SK-N-SH (cell line): ENCODE results near the gene MPPED2. TPM values are rescaled to one million over a fixed set of nuclear protein-coding genes. Genes with fewer than 3 reads are reported as not detected.

Experiments
- CTCF ChIA-PET: fragments of 300-600, 350-600 bp; formaldehyde crosslinking; extraction: SDS; loops from one replicate; lab custom pipeline; 2021; lab: Yijun Ruan, JAX
- POLR2A ChIA-PET: fragments of 350-600 bp; sonication (Branson Sonifier 250); formaldehyde crosslinking; extraction: SDS; loops from one replicate; lab custom pipeline; 2020; ENCODE audit warnings: antibody characterized with exemption, inconsistent platforms; lab: Yijun Ruan, JAX
- DNase-seq: peaks from one replicate; pipeline ENCODE4 v3.0.0; 2012
- H2AFZ ChIP-seq: fragments of 200-600 bp; sonication (generic); 2 replicates; pipeline ENCODE4 v1.8.1; 2016; ENCODE audit warnings: antibody characterized with exemption, mild to moderate bottlenecking, low read depth
- H3F3A ChIP-seq: fragments of 200-600 bp; sonication (generic); replicated peaks from 2 replicates; pipeline ENCODE3; 2016; ENCODE audit warnings: antibody characterized with exemption, mild to moderate bottlenecking; ENCODE audit not compliant: insufficient read depth
- H3K27ac ChIP-seq, 2 experiments: fragments of 200-500 bp in 1 of 2; fragments of 200-600 bp in 1 of 2; sonication (Bioruptor generic) in 1 of 2; sonication (generic), shearing (Covaris generic) in 1 of 2; 2 replicates each; pipeline versions ENCODE4 v1.5.1 to v1.6.1; 2014 to 2016; ENCODE audit warnings: low read depth in 2 of 2, inconsistent platforms in 1 of 2, low read length in 1 of 2, mild to moderate bottlenecking in 1 of 2, mixed read lengths in 1 of 2
- H3K27me3 ChIP-seq: fragments of 200-600 bp; sonication (generic), shearing (Covaris generic); 2 replicates; pipeline ENCODE4 v1.6.1; 2016; ENCODE audit warnings: mixed run types; ENCODE audit not compliant: insufficient read depth
- H3K36me3 ChIP-seq, 2 experiments: fragments of 200-500 bp in 1 of 2; fragments of 200-600 bp in 1 of 2; sonication (Bioruptor generic) in 1 of 2; sonication (generic) in 1 of 2; replicated peaks in 1 of 2; 2 replicates each; pipeline versions ENCODE3 to v1.5.1; 2014 to 2016; ENCODE audit warnings: low read length in 1 of 2, mild to moderate bottlenecking in 1 of 2; ENCODE audit not compliant: insufficient read depth in 2 of 2, control insufficient read depth in 1 of 2
- H3K4me1 ChIP-seq, 2 experiments: fragments of 200-500 bp in 1 of 2; fragments of 200-600 bp in 1 of 2; sonication (Bioruptor generic) in 1 of 2; sonication (generic), shearing (Covaris generic) in 1 of 2; 2 replicates each; pipeline versions ENCODE4 v1.5.1 to v1.6.1; 2014 to 2016; ENCODE audit warnings: low read depth in 1 of 2, low read length in 1 of 2, mixed run types in 1 of 2; ENCODE audit not compliant: insufficient read depth in 2 of 2, control insufficient read depth in 1 of 2
- H3K4me2 ChIP-seq: fragments of 200-600 bp; sonication (generic), shearing (Covaris generic); 2 replicates; pipeline ENCODE4 v1.6.1; 2017; ENCODE audit warnings: mixed run types
- H3K4me3 ChIP-seq, 2 experiments: fragments of 200-500 bp in 1 of 2; fragments of 200-600 bp in 1 of 2; sonication (Bioruptor generic) in 1 of 2; sonication (generic), shearing (Covaris generic) in 1 of 2; 2 replicates each; pipeline versions ENCODE4 v1.5.1 to v1.8.1; 2014 to 2016; ENCODE audit warnings: low read depth in 2 of 2, inconsistent platforms in 1 of 2, low read length in 1 of 2, mild to moderate bottlenecking in 1 of 2, mixed read lengths in 1 of 2, moderate library complexity in 1 of 2
- H3K79me2 ChIP-seq: fragments of 200-600 bp; sonication (generic); 2 replicates; pipeline ENCODE4 v1.8.1; 2017; ENCODE audit warnings: mild to moderate bottlenecking; ENCODE audit not compliant: insufficient read depth
- H3K9ac ChIP-seq: fragments of 200-600 bp; sonication (generic); 2 replicates; pipeline ENCODE4 v1.6.1; 2017; ENCODE audit warnings: mixed run types
- H3K9me2 ChIP-seq: fragments of 200-600 bp; sonication (generic); 2 replicates; pipeline ENCODE4 v1.6.1; 2017; ENCODE audit warnings: mixed run types
- H3K9me3 ChIP-seq: fragments of 200-600 bp; sonication (generic); 2 replicates; pipeline ENCODE4 v1.6.1; 2017; ENCODE audit warnings: mixed run types, mild to moderate bottlenecking, moderate library complexity
- H4K20me1 ChIP-seq: fragments of 200-600 bp; sonication (generic); 2 replicates; pipeline ENCODE4 v1.6.1; 2017; ENCODE audit warnings: mild to moderate bottlenecking, mixed run types; ENCODE audit not compliant: insufficient read depth
- CHD2 ChIP-seq: fragments of 150-350 bp; IDR thresholded peaks from 2 replicates; pipeline ENCODE4 v1.6.1; 2018; ENCODE audit warnings: low read length; ENCODE audit not compliant: partially characterized antibody
- EZH2phosphoT487 ChIP-seq: fragments of 200-600 bp; sonication (generic); IDR thresholded peaks from 2 replicates; pipeline ENCODE4 v1.6.1; 2017; ENCODE audit warnings: low read depth, mixed run types, mild to moderate bottlenecking, antibody characterized with exemption, moderate library complexity, borderline replicate concordance
- FOSL2 ChIP-seq: IDR thresholded peaks from 2 replicates; pipeline ENCODE4 v1.4.0; 2012; ENCODE audit warnings: low read depth, mild to moderate bottlenecking, moderate library complexity, borderline replicate concordance
- FOXJ3 ChIP-seq: sonication (generic); formaldehyde crosslinking; IDR thresholded peaks from 2 replicates; pipeline ENCODE4 v1.5.1; 2020; ENCODE audit warnings: mild to moderate bottlenecking, missing genetic modification reagents
- FOXM1 ChIP-seq: IDR thresholded peaks from 2 replicates; pipeline ENCODE4 v1.4.0; 2012; ENCODE audit warnings: low read depth, mild to moderate bottlenecking
- GABPA ChIP-seq: IDR thresholded peaks from 2 replicates; pipeline ENCODE4 v1.4.0; 2012; ENCODE audit warnings: low read depth, mild to moderate bottlenecking
- JUND ChIP-seq: IDR thresholded peaks from 2 replicates; pipeline ENCODE4 v1.4.0; 2012
- MEF2A ChIP-seq: IDR thresholded peaks from 2 replicates; pipeline ENCODE4 v1.4.0; 2012; ENCODE audit warnings: low read depth, borderline replicate concordance
- NRF1 ChIP-seq: IDR thresholded peaks from 2 replicates; pipeline ENCODE4 v1.6.1; 2012; ENCODE audit warnings: low read depth, mild to moderate bottlenecking, low read length
- RAD21 ChIP-seq: IDR thresholded peaks from 2 replicates; pipeline ENCODE4 v1.6.1; 2012; ENCODE audit warnings: mild to moderate bottlenecking, low read length
- SMC3 ChIP-seq: IDR thresholded peaks from 2 replicates; pipeline ENCODE4 v1.6.1; 2012; ENCODE audit warnings: low read depth, low read length, improper control_type of control experiment
- TCF12 ChIP-seq: IDR thresholded peaks from 2 replicates; pipeline ENCODE4 v1.4.0; 2012
- TEAD4 ChIP-seq: IDR thresholded peaks from 2 replicates; pipeline ENCODE4 v1.4.0; 2012; ENCODE audit warnings: mild to moderate bottlenecking, borderline replicate concordance; ENCODE audit not compliant: insufficient read depth
- USF1 ChIP-seq: IDR thresholded peaks from 2 replicates; pipeline ENCODE4 v1.4.0; 2012; ENCODE audit warnings: low read depth, borderline replicate concordance
- USF2 ChIP-seq: fragments of 150-350 bp; IDR thresholded peaks from 2 replicates; pipeline ENCODE4 v1.6.1; 2017; ENCODE audit warnings: antibody characterized with exemption, low read length, low read depth, borderline replicate concordance
- YY1 ChIP-seq: IDR thresholded peaks from 2 replicates; pipeline ENCODE4 v1.4.0; 2012; ENCODE audit warnings: low read depth, mild to moderate bottlenecking
- ZBTB33 ChIP-seq: IDR thresholded peaks from 2 replicates; pipeline ENCODE4 v1.4.0; 2012; ENCODE audit warnings: low read depth, borderline replicate concordance
- WGBS: methylation state at CpG from one replicate; pipeline ENCODE4 v1.1.6; 2017; ENCODE audit warnings: low lambda C conversion rate; 5-methylcytosine and 5-hydroxymethylcytosine counted together
- polyA plus RNA-seq, 3 experiments: library from polyadenylated mRNA; depleted of rRNA; stranded (reverse); fragments of >200 nt; gene quantifications; 2 replicates each; pipeline ENCODE4 v1.2.3, GENCODE V29; 2012
- TF ChIP-seq, protein P1 (sequence below): fragments of 150-350 bp; IDR thresholded peaks from 2 replicates; pipeline ENCODE4 v1.6.1; 2016; ENCODE audit warnings: mild to moderate bottlenecking, low read depth, low read length
- TF ChIP-seq, protein P2 (sequence below): IDR thresholded peaks from 2 replicates; pipeline ENCODE4 v1.4.0; 2012; ENCODE audit warnings: low read depth
- TF ChIP-seq, protein P3 (sequence below): IDR thresholded peaks from 2 replicates; pipeline ENCODE4 v1.6.1; 2012; ENCODE audit warnings: mild to moderate bottlenecking, low read depth, low read length, moderate library complexity

MPPED2 gene
- polyA plus RNA-seq, 1 of the 3 experiments (the other 2 are of a cell fraction), result 0.05 TPM

GRCh38 chr11:30414806-30415205 is 171.3 kb downstream of the MPPED2 start:
- DNase-seq, result no peak
- H3K36me3 ChIP-seq, result no peaks in the 10 kb centered on the region
- peaks cover 0 to 2% of the 10 kb centered on the region in 2 experiments; a peak in 1 of 4 replicates for H3K4me1 ChIP-seq
- no peaks in the 10 kb centered on the region for H3F3A ChIP-seq
- 62% methylated on average over 6 of the region's 6 CpGs for WGBS
- H3K9me3 ChIP-seq, result no peaks in the 10 kb centered on the region
- POLR2A ChIA-PET, result no interaction called here
- H3K27me3 ChIP-seq, result no peaks in the 10 kb centered on the region; the same call in 1 of the 2 replicates
- H3K4me2 ChIP-seq, result no peak overlapping the region
- no peak overlapping the region for H3K27ac ChIP-seq
- TF ChIP-seq USF1 (no peak), TEAD4 (no peak), GABPA (no peak), RAD21 (no peak), FOXM1 (no peak), SMC3 (no peak), ZBTB33 (no peak), FOSL2 (no peak), MEF2A (no peak), FOXJ3 (CRISPR knock-in tag) (no peak), EZH2phosphoT487 (no peak)
- TF ChIP-seq, protein P1, sequence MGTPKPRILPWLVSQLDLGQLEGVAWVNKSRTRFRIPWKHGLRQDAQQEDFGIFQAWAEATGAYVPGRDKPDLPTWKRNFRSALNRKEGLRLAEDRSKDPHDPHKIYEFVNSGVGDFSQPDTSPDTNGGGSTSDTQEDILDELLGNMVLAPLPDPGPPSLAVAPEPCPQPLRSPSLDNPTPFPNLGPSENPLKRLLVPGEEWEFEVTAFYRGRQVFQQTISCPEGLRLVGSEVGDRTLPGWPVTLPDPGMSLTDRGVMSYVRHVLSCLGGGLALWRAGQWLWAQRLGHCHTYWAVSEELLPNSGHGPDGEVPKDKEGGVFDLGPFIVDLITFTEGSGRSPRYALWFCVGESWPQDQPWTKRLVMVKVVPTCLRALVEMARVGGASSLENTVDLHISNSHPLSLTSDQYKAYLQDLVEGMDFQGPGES, result no peak
- TF ChIP-seq, protein P2, sequence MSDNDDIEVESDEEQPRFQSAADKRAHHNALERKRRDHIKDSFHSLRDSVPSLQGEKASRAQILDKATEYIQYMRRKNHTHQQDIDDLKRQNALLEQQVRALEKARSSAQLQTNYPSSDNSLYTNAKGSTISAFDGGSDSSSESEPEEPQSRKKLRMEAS, result no peak
- TF ChIP-seq, all 33 proteins: peak for 0
- Histone ChIP-seq H2AFZ (no peak overlapping the region), H3K9ac (no peak overlapping the region), H3K4me3 (no peak overlapping the region), H3K79me2 (no peaks in the 10 kb centered on the region), H3K9me2 (no peaks in the 10 kb centered on the region), H4K20me1 (no peaks in the 10 kb centered on the region)
- CTCF ChIA-PET, result interaction anchor here (0.7 to 1.4 kb wide), 3 partner anchors 10 to 21 kb away, joined by 3 to 5 read pairs (median 4); no protein-coding TSS in a partner anchor

- Histone ChIP-seq H3K4me3 (no peak overlapping the region), H3K9me2 (no peaks in the 10 kb centered on the region), H4K20me1 (no peaks in the 10 kb centered on the region), H3K9me3 (no peaks in the 10 kb centered on the region), H3K27ac (no peak overlapping the region), H3F3A (no peaks in the 10 kb centered on the region), H2AFZ (no peak overlapping the region), H3K27me3 (no peaks in the 10 kb centered on the region; the same call in 1 of the 2 replicates), H3K79me2 (no peaks in the 10 kb centered on the region), H3K36me3 (no peaks in the 10 kb centered on the region), H3K9ac (no peak overlapping the region), H3K4me2 (no peak overlapping the region), H3K4me1 (peaks cover 0 to 2% of the 10 kb centered on the region in 2 experiments; a peak in 1 of 4 replicates)
- WGBS, result 55% methylated on average over 5 of the region's 5 CpGs
- DNase-seq, result no peak
- ChIA-PET CTCF (interaction anchor here (1.0 to 1.3 kb wide), 2 partner anchors 11 to 14 kb away, joined by 3 to 5 read pairs; no protein-coding TSS in a partner anchor), POLR2A (no interaction called here)
- TF ChIP-seq TEAD4, result no peak
- TF ChIP-seq GABPA, result no peak
- no peak for TF ChIP-seq USF2
- no peak for TF ChIP-seq CHD2
- no peak for TF ChIP-seq TCF12
- no peak for TF ChIP-seq JUND
- TF ChIP-seq, protein P3, sequence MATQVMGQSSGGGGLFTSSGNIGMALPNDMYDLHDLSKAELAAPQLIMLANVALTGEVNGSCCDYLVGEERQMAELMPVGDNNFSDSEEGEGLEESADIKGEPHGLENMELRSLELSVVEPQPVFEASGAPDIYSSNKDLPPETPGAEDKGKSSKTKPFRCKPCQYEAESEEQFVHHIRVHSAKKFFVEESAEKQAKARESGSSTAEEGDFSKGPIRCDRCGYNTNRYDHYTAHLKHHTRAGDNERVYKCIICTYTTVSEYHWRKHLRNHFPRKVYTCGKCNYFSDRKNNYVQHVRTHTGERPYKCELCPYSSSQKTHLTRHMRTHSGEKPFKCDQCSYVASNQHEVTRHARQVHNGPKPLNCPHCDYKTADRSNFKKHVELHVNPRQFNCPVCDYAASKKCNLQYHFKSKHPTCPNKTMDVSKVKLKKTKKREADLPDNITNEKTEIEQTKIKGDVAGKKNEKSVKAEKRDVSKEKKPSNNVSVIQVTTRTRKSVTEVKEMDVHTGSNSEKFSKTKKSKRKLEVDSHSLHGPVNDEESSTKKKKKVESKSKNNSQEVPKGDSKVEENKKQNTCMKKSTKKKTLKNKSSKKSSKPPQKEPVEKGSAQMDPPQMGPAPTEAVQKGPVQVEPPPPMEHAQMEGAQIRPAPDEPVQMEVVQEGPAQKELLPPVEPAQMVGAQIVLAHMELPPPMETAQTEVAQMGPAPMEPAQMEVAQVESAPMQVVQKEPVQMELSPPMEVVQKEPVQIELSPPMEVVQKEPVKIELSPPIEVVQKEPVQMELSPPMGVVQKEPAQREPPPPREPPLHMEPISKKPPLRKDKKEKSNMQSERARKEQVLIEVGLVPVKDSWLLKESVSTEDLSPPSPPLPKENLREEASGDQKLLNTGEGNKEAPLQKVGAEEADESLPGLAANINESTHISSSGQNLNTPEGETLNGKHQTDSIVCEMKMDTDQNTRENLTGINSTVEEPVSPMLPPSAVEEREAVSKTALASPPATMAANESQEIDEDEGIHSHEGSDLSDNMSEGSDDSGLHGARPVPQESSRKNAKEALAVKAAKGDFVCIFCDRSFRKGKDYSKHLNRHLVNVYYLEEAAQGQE, result no peak
- TF ChIP-seq NRF1, result no peak
- TF ChIP-seq SMC3, result no peak
- no peak for TF ChIP-seq YY1
Observed at GRCh38 chr11:30414244-30414643, 171.9 kb downstream of the MPPED2 start.
